ENCODE measurements around the gene FLT4.

Gene FLT4

DNA sequence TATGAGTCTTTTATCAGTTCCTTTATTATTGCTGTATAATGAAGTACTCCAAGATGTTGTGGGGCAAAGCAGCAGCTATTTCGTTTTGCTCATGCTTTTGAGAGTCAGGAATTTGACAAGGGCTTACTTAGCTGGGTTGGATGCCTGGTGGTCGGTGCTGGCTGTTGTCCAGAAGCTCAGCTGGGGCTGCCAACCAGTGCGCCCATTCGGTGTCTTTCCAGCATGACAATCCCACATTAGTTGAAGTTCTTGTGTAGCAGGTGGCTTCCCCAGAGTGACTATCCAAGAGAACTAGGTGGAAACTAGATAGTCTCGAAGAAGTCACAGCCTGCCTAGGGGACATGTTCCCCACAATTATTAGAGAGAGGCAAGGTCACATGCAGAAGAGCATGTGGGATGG lies 3.4 kb upstream of the FLT4 start:
- H3K36me3 ChIP-seq (ENCODE audit: insufficient read depth, low read length), result no peaks in the 10 kb centered on the region
- H3K9ac ChIP-seq (ENCODE audit: low read depth, low read length), result no peak overlapping the region
- no peaks in the 10 kb centered on the region for H3K9me3 ChIP-seq (ENCODE audit: control insufficient read depth, insufficient read depth, low read length)
- H3K4me1 ChIP-seq (ENCODE audit: insufficient read depth, low read length), result no peaks in the 10 kb centered on the region

DNA sequence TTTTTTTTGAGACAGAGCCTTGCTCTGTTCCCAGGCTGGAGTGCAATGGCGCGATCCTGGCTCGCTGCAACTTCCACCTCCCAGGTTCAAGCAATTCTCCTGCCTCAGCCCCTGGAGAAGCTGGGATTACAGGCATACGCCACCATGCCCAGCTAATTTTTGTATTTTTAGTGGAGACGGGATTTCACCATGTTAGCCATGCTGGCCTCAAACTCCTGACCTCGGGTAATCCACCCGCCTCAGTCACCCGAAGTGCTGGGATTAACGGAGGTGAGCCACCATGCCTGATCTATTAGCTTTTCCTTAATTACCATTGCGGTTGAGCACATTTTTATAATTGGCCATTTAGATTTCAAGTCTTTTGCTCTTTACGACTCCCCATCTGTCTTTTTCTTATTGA lies 2.9 kb upstream of the FLT4 start:
- Histone ChIP-seq H3K9me3 (ENCODE audit: control insufficient read depth, insufficient read depth, low read length) (no peaks in the 10 kb centered on the region), H3K9ac (ENCODE audit: low read depth, low read length) (no peak overlapping the region), H3K4me1 (ENCODE audit: insufficient read depth, low read length) (no peaks in the 10 kb centered on the region), H3K36me3 (ENCODE audit: insufficient read depth, low read length) (no peaks in the 10 kb centered on the region)

DNA sequence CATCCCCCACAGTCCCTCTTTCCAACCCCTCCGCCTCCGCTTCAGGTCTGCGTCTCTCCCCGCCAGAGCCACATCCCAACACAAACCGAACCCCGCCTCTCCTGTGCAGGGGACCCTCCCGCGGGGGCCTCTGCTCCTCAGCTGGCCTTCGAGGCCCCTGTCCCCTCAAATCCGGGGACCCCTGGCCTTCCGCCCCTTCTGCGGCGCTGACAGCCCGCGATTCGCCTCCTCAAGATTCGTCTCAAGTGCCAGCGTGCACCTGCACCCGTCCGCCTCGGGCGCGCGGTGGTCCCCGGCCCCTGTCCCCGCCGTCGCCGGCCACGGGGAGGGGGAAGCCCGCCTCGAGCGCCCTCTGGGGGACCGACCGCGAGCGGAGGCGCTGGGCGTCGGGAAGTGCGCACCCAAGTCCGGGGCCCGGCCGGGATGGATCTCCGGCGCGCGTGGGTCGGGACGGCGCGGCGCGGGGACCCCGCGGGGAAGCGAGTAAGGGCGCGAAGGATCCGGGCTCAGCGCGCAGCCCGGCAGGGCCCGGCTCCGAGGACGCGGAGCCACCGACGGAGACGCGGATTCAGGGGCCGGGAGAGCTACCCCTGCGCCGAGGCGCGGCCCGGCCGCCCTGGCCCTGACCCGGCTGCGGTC lies 623 bp downstream of the FLT4 start:
- no peaks in the 10 kb centered on the region for H3K36me3 ChIP-seq (ENCODE audit: insufficient read depth, low read length)
- no peaks in the 10 kb centered on the region for H3K4me1 ChIP-seq (ENCODE audit: insufficient read depth, low read length)
- H3K9ac ChIP-seq (ENCODE audit: low read depth, low read length), result peak overlapping the region; percentile 57
- no peaks in the 10 kb centered on the region for H3K9me3 ChIP-seq (ENCODE audit: control insufficient read depth, insufficient read depth, low read length)

DNA sequence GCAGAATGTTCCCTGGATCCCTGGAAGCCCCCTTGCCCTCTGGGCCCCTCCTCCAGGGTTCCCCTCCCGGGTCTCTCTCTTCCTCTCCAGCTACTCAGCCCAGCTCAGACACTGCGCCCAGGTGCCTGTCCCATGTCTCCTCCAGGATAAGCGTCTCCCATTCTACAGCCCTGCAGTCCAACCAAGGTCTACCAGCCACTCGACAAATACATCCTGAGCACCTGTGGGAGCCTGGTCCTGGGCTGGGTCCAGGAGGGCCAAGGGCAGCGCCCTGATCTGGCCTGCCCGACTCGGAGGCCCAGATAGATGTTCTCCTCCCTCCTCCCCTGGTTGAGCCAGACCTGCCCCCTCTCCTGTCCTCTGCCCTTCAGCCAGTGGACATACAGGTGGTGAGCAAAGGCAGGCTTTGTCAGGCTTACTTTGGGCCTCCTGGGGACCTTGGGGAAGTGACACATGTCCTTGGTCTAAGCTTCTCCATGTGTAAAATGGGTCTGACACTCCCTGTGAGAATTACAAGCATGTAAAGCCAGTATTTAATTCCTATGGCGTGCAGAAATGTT lies 1.4 kb downstream of the FLT4 start:
- H3K9me3 ChIP-seq (ENCODE audit: control insufficient read depth, insufficient read depth, low read length), result no peaks in the 10 kb centered on the region
- no peaks in the 10 kb centered on the region for H3K4me1 ChIP-seq (ENCODE audit: insufficient read depth, low read length)
- H3K36me3 ChIP-seq (ENCODE audit: insufficient read depth, low read length), result no peaks in the 10 kb centered on the region
- no peak overlapping the region; the same call in 1 of the 2 replicates for H3K9ac ChIP-seq (ENCODE audit: low read depth, low read length)

DNA sequence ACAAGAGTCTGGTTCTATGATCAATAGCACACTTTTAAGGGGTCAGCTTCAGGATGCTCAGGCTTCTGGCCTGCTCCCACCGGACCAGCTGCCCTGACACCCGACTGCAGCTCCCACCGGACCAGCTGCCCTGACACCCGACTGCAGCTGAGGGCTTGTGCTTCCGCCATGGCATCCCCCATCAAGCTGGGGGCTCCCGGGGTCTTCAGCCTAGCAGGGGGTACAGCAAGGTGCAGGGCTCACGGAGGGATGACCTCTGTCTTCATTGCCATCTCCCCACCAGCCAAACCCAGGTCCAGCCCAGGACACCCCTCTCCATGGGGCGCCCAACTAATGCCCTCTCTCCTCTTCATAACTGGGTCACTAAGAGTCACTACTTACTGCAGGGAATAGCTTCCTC lies 1.9 kb downstream of the FLT4 start:
- Histone ChIP-seq H3K36me3 (ENCODE audit: insufficient read depth, low read length) (no peaks in the 10 kb centered on the region), H3K9me3 (ENCODE audit: control insufficient read depth, insufficient read depth, low read length) (no peaks in the 10 kb centered on the region), H3K9ac (ENCODE audit: low read depth, low read length) (no peak overlapping the region), H3K4me1 (ENCODE audit: insufficient read depth, low read length) (no peaks in the 10 kb centered on the region)

DNA sequence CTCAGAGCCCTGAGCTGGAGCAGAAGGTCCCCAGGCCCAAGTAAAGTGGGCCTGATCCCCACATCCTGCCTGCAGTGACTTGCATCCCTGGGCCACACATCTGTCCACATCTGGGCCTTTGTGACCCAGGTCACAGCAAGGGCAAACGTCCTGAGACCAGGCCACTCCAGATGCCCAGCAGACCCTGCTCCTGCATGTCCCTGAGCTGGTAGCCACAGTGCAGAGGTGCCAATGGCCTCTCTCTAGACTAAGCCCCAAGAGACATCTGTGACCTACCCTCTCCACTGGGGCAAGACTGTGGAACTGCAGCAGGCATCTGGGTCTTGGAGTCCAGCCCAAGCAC lies 2.5 kb downstream of the FLT4 start:
- H3K9ac ChIP-seq (ENCODE audit: low read depth, low read length), result no peak overlapping the region
- H3K4me1 ChIP-seq (ENCODE audit: insufficient read depth, low read length), result no peaks in the 10 kb centered on the region
- H3K9me3 ChIP-seq (ENCODE audit: control insufficient read depth, insufficient read depth, low read length), result no peaks in the 10 kb centered on the region
- H3K36me3 ChIP-seq (ENCODE audit: insufficient read depth, low read length), result no peaks in the 10 kb centered on the region

DNA sequence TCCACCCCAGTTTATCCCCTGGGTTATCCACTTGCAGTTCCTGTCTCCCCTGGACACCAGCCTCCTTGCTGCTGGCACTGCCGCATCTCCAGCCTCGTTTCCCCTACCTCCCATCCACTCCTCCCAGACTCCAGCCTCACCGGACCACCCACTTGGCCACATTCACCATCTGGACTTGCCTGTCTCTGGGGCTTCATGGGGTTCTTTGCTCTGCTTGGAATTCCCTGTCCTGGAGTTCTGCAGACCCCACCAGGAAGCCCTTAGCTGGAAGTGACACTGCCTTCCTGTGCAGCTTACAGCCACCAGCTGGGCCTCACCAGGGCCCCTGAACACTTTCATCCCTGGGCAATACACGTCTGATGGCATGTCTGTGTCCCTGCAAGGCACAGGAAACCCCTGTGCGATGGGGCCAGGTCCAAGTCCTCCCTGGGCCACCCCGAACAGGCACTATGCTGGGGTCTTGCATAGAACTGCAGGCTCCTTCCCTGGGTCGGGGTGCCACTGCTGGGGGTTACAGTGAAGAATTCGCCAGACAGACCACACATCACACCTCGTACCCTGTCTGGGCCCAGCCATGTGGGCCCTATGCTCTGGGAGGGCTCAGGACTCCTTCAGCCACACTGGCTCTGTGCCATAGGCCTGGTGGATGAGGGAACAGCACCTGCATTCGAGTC lies 3.0 kb downstream of the FLT4 start:
- Histone ChIP-seq H3K9me3 (ENCODE audit: control insufficient read depth, insufficient read depth, low read length) (no peaks in the 10 kb centered on the region), H3K36me3 (ENCODE audit: insufficient read depth, low read length) (no peaks in the 10 kb centered on the region), H3K9ac (ENCODE audit: low read depth, low read length) (no peak overlapping the region), H3K4me1 (ENCODE audit: insufficient read depth, low read length) (no peaks in the 10 kb centered on the region)

DNA sequence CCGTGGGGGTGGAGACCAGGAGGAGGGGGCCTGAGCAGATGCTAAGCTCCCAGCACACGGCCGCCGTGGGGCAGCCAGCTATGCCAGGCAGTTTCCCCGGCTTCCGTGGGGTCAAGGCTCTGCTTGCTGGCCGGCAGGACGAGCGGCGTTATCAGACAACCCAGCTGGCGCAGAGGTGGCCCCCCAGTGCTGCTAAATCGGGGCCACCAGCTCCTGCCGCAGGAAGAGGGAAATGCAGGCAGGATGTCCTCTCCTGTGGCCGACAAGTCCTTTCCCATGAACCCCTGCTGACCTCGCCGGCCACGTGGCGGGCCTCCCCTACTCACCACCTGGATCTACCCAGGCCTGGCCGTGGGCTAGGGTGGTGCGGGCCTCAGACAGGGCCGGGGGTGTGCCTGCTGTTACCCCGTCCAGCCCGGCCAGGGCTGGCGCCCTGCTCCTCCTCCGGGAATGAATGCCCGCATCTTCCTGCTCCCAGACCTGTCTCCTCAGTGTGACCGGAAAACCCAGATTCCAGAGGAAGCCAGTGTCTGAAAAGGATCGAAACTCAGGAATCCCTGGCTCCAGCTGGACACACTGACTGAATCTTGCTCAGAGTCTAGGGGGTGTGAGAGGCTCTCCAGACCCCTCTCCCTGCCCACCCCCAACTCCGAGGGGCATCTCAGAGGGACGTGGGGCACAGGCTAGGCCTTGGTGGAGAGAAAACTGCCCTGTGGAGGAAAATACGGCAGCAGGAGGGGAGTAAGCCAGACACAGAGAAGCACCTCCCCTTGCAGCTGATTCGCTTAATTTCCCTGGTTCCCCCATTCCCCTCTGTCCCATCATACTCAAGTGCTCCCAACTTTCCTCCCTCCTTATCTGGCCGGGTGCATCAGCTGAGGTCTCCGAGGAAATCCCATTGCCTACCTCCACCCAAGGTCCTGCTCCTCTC lies 3.9 kb downstream of the FLT4 start:
- Histone ChIP-seq H3K9me3 (ENCODE audit: control insufficient read depth, insufficient read depth, low read length) (no peaks in the 10 kb centered on the region), H3K4me1 (ENCODE audit: insufficient read depth, low read length) (no peaks in the 10 kb centered on the region), H3K9ac (ENCODE audit: low read depth, low read length) (no peak overlapping the region), H3K36me3 (ENCODE audit: insufficient read depth, low read length) (no peaks in the 10 kb centered on the region)

DNA sequence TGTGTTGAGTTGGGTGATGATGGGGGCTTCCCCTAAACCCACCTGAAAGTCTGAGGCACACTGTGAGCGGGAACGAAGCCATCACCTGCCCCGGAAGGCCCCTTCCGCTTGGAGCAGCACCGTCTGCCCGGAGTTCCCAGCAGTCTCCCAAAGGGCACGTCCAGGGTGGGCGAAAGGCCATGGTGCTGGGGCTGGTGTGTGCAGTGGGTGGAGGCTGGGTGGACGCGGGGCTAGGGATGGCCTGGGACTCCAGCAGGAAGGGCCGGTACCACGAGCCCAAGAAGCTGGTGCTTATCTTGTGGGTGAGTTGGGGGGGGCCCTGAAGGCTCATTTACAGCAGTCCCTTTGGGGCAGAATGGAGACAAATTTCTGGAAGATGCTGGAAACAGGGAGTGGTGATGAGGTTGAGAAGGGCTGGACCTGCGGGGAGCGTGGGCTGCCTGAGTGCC lies 4.6 kb downstream of the FLT4 start:
- no peak overlapping the region for H3K9ac ChIP-seq (ENCODE audit: low read depth, low read length)
- H3K4me1 ChIP-seq (ENCODE audit: insufficient read depth, low read length), result no peaks in the 10 kb centered on the region
- no peaks in the 10 kb centered on the region for H3K9me3 ChIP-seq (ENCODE audit: control insufficient read depth, insufficient read depth, low read length)
- H3K36me3 ChIP-seq (ENCODE audit: insufficient read depth, low read length), result no peaks in the 10 kb centered on the region

DNA sequence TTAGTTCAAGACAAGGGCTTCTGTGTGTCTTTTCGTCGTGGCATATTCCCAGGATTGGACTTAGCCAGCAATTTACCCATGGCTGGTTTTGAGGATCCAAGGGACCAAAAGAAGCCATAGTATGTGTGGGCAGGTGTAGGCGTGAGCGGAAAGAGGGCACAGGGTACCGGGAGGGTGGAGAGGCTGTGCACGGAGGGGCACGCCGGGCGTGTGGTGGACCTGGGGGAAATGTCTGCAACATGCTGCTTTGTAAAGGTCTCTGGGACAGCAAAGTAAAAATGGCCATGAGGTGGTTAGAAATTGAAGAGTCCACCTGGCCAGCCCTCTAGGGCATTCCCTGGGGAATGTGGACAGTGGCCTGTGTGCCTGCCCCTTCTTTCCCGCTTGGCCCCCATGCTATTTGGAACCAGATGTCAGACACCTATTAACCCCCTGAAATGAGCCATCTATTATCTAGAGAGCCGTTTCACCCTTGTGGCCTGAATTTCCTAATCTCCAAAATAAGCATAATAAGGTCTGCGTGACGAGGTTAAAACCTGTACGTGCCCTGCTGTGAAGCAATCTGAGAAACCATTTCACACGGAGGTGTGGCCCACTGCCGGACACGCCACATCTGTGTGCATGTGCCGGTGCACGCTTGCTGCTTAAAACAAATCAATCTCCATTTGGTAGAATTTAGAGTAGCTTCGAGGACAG lies 5.1 kb downstream of the FLT4 start:
- Histone ChIP-seq H3K9ac (ENCODE audit: low read depth, low read length) (no peak overlapping the region), H3K36me3 (ENCODE audit: insufficient read depth, low read length) (no peaks in the 10 kb centered on the region), H3K9me3 (ENCODE audit: control insufficient read depth, insufficient read depth, low read length) (no peaks in the 10 kb centered on the region)

DNA sequence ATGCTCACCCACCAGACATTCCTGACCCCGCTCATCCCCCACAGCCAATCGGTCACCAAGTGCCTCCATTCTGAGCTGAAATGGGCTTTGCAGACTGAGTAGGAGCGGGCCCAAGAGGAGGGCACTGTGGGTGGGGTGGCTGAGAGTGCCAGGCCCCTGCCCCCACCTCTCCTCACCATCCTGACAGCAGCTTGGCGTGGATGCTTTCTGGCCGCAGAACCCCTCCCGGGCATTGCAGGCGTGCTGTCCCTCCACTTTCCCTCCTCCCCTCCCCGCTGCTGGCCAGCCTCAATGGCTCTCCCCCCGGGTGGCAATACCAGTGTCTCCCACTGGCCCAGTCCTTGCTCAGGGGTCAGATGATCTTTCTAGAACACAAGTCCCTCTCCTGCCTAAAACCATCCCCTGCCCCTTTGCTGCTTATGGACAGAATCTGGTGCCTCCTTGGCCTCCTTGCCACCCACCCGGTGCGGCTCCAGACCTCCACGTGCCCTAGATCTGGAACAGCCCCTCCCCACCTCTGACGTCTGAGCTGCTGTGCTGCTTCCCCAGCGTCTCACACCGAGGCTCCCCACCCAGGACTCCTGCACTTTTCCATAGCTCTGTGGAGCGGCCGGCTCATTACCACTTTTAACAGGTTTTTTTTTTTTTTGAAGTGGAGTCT lies 6.1 kb downstream of the FLT4 start:
- Histone ChIP-seq H3K4me1 (ENCODE audit: insufficient read depth, low read length) (no peaks in the 10 kb centered on the region), H3K9ac (ENCODE audit: low read depth, low read length) (no peak overlapping the region), H3K9me3 (ENCODE audit: control insufficient read depth, insufficient read depth, low read length) (no peaks in the 10 kb centered on the region), H3K36me3 (ENCODE audit: insufficient read depth, low read length) (no peaks in the 10 kb centered on the region)

More for the DNA sequence above, 5.1 kb downstream of the FLT4 start:
- no peaks in the 10 kb centered on the region for H3K4me1 ChIP-seq (ENCODE audit: insufficient read depth, low read length)

DNA sequence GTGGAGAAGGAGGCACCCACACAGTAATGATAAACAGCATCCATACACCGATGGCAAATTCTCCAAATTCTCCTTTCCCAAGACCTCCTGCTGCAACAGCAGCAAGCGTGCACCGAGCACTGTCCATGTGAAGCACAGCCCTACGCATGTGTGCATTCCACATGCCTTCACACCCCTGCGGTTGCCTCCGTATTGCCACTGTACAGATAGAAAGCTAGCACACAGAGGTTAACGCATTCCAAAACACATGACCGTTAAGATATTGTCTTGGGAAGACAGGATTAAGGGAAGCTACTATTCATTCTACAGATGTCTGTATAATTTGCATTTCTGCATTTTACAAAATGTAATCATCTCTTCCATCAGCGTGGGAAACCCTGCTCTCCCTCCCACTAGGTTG lies 6.6 kb downstream of the FLT4 start:
- H3K9ac ChIP-seq (ENCODE audit: low read depth, low read length), result no peak overlapping the region
- H3K4me1 ChIP-seq (ENCODE audit: insufficient read depth, low read length), result no peaks in the 10 kb centered on the region
- no peaks in the 10 kb centered on the region for H3K36me3 ChIP-seq (ENCODE audit: insufficient read depth, low read length)
- H3K9me3 ChIP-seq (ENCODE audit: control insufficient read depth, insufficient read depth, low read length), result no peaks in the 10 kb centered on the region

DNA sequence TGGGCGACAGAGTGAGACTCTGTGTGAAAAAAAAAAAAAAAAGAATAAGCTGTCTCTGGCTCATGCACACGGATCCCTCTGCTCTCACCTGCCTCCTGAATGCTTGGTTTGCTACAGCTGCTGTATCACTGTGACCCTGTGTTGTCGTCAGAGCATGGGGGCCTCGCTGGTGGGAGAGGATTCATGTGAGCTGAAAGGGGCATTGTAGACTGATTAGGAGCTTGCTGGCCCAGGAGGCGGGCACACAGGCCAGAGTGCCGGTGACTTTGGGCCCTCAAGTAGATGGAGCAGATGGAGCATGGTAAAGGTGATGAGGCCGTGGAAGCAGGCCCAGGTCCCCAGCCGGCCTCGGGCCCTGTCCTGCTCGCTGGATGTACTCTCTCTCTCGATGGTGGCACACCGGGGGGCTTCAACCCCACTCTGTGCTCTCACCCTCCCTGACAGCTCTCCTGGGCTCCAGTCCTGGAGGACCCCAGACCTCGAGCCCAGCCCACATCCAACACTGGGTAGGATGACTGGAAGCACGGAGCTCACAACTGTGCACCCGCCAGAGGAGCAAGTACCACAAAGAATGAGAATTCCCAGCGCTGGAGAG lies 7.1 kb downstream of the FLT4 start:
- Histone ChIP-seq H3K36me3 (ENCODE audit: insufficient read depth, low read length) (no peaks in the 10 kb centered on the region), H3K9me3 (ENCODE audit: control insufficient read depth, insufficient read depth, low read length) (no peaks in the 10 kb centered on the region), H3K4me1 (ENCODE audit: insufficient read depth, low read length) (no peaks in the 10 kb centered on the region), H3K9ac (ENCODE audit: low read depth, low read length) (no peak overlapping the region)

All from ES-I3 (cell line).